ENCODE data around the gene MICALL1.
A peak's percentile ranks its signal among the peaks of the same experiment; 100 is the strongest.

MICALL1 gene

DNA sequence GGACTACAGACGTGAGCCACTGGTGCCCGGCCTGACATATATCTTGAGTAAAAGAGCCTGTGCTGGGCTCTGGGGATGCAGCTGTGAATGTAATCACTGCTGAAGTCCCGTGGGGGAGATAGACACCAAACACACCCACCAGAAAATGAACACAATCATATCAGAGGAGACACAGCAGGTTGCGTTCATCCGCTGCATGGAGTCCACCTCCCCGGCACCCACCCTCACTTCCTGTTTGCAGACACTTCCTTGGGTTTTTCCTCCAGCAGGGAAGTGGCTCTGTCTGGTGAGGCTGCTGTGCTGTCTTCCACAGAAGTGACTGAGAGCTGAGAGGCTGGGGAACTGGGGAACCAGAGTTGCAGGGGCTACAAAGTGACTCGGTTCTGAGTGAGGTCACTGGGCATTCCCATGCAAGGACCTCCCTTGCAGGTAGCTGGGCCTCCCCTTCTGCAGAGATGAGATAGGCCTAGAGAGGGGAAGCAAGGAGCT, 7.2 kb downstream of the MICALL1 start:
- intact Hi-C loops (cut with micrococcal nuclease) = no loop called here
- Mint-ChIP-seq H3K9me3 (no peaks in the 10 kb centered on the region), H3K27me3 (no peaks in the 10 kb centered on the region), H3K4me1 (ENCODE audit: low read depth) (peaks cover 6% of the 10 kb centered on the region), H3K36me3 (ENCODE audit: low read depth) (peaks cover 42% of the 10 kb centered on the region), H3K4me3 (no peak overlapping the region), H3K27ac (no peak overlapping the region)

DNA sequence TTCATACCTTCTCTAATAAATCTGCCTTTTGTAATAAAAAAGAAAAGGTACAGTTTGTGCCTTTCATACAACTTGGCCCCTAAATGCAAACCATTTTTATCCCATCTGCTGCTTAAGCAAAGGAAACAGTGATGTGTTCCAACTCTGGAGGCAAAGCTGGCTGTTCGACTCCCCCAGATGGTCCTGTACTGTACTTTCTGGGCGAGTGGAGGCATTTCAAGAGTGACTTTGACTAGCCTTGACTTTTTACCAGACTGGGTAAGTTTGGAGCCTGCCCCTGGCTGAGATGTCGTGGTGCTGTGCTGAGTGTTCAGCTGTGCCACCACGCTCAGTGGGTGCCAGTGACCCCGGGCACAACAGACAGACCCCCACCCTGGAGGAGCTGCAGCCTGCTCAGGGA, 10.2 kb downstream of the MICALL1 start:
- H3K27me3 Mint-ChIP-seq = no peaks in the 10 kb centered on the region
- no peak overlapping the region for H3K27ac Mint-ChIP-seq
- H3K9me3 Mint-ChIP-seq = no peaks in the 10 kb centered on the region
- H3K4me1 Mint-ChIP-seq (ENCODE audit: low read depth) = peaks cover 15% of the 10 kb centered on the region
- peaks cover 50% of the 10 kb centered on the region for H3K36me3 Mint-ChIP-seq (ENCODE audit: low read depth)
- H3K4me3 Mint-ChIP-seq = no peak overlapping the region
- intact Hi-C loops (cut with micrococcal nuclease) = no loop called here

DNA sequence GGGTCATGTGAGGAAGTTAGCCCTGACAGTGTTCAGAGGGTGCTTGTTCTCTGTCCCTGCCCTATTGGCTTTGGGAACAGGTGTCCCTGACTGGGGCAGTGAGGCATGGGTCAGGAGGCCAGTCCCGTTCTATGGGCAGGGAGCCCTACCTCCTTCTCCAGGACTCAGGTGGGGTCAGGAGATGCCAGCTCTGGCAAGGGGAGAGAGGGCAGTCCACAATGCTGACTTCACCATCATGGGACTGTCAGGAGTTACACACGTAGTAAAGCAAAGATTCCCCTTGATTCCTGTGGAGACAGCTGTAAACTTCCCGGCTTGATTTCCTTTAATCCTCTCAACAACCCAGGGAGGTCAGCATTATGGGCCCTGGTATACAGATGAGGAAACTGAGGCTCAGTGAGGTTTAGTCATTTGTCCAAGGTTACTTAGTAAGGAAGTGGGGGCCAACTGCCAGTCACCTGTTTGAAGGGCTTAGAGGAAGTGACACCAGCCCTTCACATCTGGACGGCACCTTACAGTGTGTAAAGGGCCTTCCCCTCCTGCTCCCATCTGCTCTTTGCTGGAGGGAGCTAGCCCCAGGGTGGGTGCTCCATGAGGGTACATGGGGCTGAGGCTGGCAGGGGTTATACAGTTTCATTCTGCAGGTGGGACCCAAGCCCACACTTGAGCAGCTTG, 11.9 kb downstream of the MICALL1 start:
- Mint-ChIP-seq H3K9me3 (no peaks in the 10 kb centered on the region), H3K36me3 (ENCODE audit: low read depth) (peaks cover 43% of the 10 kb centered on the region), H3K4me1 (ENCODE audit: low read depth) (peaks cover 15% of the 10 kb centered on the region), H3K27me3 (no peaks in the 10 kb centered on the region), H3K27ac (no peak overlapping the region), H3K4me3 (no peak overlapping the region)
- intact Hi-C loops (cut with micrococcal nuclease) = no loop called here

DNA sequence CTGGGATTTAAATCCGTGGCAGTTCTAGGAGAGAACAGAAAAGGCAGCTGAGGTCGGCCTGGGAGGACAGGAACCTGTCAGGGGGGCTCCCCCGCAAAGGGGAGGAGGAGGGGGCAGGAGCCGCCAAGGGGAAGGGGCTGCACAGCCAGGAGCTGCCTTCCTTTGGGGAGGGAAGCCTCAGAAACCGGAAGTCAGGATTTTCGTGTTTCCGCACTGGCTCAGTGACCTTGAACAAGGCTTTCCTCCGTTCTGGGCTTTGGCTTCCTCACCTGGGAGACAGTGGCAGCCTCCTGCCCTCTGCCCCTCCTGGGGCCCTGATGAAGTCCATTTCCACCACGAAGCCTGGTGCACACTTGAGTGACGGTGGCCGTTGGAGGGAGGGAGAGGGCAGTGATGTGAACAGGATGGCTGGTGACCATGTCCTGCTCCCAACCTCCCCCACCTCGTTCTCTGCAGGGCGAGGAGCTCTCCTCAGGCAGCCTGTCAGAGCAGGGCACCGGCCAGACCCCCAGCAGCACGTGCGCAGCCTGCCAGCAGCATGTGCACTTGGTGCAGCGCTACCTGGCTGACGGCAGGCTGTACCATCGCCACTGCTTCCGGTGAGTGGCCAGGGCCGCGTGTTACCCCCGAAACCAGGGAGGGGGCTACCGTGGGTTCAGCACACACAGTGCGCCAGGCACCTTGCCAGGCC, 12.6 kb downstream of the MICALL1 start:
- no peak overlapping the region for H3K4me3 Mint-ChIP-seq
- H3K9me3 Mint-ChIP-seq = no peaks in the 10 kb centered on the region
- peaks cover 9% of the 10 kb centered on the region for H3K4me1 Mint-ChIP-seq (ENCODE audit: low read depth)
- intact Hi-C loops (cut with micrococcal nuclease) = no loop called here
- no peak overlapping the region for H3K27ac Mint-ChIP-seq
- H3K27me3 Mint-ChIP-seq = no peaks in the 10 kb centered on the region
- peaks cover 44% of the 10 kb centered on the region for H3K36me3 Mint-ChIP-seq (ENCODE audit: low read depth)

DNA sequence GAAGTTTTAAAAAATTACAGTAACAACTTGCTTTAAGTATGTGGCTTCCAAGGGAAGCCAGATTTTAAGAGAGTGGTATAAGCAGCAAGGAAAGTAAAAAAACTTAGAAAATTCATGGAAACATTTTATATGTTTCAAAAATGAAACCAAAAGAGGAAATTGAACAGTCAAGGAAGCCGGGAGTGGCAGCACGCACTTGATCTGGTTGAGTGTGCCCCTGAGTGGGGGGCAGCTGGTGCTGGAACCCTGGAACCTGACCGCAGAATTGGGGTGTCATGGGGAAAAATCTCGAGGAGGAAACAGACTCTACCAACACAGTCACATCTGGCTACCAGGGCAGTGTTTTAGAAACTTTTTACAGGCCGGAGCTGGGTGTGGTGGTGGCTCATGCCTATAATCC, 14.0 kb downstream of the MICALL1 start:
- no peaks in the 10 kb centered on the region for H3K9me3 Mint-ChIP-seq
- peak overlapping the region; percentile 98 for H3K27ac Mint-ChIP-seq
- intact Hi-C loops (cut with micrococcal nuclease) = no loop called here
- H3K27me3 Mint-ChIP-seq = no peaks in the 10 kb centered on the region
- peaks cover 58% of the 10 kb centered on the region for H3K36me3 Mint-ChIP-seq (ENCODE audit: low read depth)
- peak overlapping the region; percentile 75 for H3K4me3 Mint-ChIP-seq
- H3K4me1 Mint-ChIP-seq (ENCODE audit: low read depth) = peaks cover 9% of the 10 kb centered on the region

DNA sequence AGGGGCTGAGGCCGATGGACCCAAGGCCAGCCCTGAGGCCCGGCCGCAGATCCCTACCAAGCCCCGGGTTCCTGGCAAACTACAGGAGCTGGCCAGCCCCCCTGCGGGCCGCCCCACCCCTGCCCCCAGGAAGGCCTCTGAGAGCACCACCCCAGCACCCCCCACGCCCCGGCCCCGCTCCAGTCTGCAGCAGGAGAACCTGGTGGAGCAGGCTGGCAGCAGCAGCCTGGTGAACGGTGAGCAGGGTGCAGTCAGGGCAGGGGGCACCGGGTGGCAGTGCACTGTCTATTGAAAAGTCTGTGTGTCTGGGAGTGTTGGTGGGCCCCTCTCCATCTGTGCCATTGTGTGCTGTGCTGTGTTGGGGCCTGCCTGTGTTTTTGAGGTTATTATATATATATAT, 16.1 kb downstream of the MICALL1 start:
- Mint-ChIP-seq H3K36me3 (ENCODE audit: low read depth) (peaks cover 68% of the 10 kb centered on the region), H3K27ac (no peak overlapping the region), H3K4me3 (no peak overlapping the region), H3K9me3 (no peaks in the 10 kb centered on the region), H3K27me3 (no peaks in the 10 kb centered on the region), H3K4me1 (ENCODE audit: low read depth) (peaks cover 9% of the 10 kb centered on the region)
- intact Hi-C loops (cut with micrococcal nuclease) = no loop called here

DNA sequence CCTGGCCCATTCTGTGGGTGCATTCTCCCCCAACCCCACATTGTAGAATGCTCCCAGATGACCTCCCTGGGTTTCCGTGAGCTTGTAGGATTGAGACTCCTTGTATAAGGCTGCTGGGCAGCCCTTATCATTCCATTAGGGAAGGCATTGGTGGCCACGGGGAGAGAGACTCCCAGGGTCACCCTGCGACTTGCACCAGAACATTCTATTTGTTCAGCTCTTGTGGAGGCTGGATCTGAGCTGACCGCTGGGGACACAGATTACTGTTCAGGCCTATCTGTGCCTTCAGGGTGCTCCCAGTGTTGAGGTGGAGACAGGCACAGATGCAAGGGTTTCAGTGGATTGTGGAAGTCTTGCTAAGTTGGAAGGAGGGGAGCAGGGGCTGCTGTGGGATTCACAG, 17.8 kb downstream of the MICALL1 start:
- Mint-ChIP-seq H3K4me3 (no peak overlapping the region), H3K9me3 (no peaks in the 10 kb centered on the region), H3K4me1 (ENCODE audit: low read depth) (peaks cover 9% of the 10 kb centered on the region), H3K36me3 (ENCODE audit: low read depth) (peaks cover 71% of the 10 kb centered on the region), H3K27ac (no peak overlapping the region), H3K27me3 (no peaks in the 10 kb centered on the region)
- intact Hi-C loops (cut with micrococcal nuclease) = no loop called here

DNA sequence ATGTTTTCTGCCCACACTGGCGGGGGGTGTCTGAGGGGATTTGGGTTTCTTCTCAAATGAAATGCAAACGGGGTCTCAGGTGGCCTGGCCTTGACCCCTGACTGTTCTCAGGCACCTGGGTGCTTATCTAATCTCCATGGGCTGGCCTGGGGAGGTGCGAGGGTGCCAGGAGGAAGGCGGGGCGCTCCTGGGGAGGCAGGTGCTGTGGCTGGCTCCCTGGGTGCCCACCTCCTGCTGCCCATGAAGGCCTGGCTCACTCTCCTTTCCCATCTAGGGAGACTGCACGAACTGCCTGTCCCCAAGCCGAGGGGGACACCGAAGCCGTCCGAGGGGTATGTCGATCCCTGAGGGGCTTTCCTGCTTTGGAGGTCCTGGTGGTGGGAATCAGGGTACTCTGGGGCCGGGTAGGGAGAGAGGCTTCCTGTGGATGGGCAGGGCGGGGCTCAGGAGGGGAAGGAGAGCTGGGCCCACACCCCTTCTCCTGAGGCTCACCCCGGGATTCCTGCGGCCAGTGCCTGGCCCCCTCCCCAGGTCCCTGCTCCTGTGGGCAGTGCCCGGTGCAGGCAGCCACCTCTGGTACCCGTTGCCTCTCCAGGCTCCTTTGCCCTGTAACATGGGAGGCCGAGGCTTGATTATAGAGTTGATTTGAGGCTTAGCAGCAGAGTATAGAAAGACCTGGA, 18.4 kb downstream of the MICALL1 start:
- H3K36me3 Mint-ChIP-seq (ENCODE audit: low read depth) = peaks cover 77% of the 10 kb centered on the region
- intact Hi-C loops (cut with micrococcal nuclease) = no loop called here
- no peak overlapping the region for H3K4me3 Mint-ChIP-seq
- H3K27me3 Mint-ChIP-seq = no peaks in the 10 kb centered on the region
- H3K4me1 Mint-ChIP-seq (ENCODE audit: low read depth) = peaks cover 9% of the 10 kb centered on the region
- no peak overlapping the region for H3K27ac Mint-ChIP-seq
- H3K9me3 Mint-ChIP-seq = no peaks in the 10 kb centered on the region

DNA sequence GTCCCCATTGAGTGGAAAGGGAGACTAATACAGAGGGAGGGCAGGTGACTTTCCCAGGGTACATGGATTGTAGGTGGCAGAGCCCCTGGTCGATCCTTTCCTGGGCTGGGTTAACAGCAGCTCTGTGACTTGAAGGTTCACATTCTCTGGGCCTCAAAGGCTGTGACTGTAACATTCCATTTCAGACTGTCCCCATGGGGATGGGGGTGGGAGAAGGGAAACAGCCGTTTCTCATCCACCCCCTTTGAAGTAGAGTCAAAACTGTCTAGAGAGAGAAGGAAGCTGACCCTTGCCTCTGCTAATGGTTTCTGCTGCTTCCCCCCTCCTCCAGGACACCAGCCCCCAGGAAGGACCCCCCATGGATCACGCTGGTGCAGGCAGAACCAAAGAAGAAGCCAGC, 19.2 kb downstream of the MICALL1 start:
- Mint-ChIP-seq H3K27ac (no peak overlapping the region), H3K9me3 (no peaks in the 10 kb centered on the region), H3K27me3 (no peaks in the 10 kb centered on the region), H3K4me1 (ENCODE audit: low read depth) (peaks cover under 1% of the 10 kb centered on the region), H3K4me3 (no peak overlapping the region), H3K36me3 (ENCODE audit: low read depth) (peaks cover 81% of the 10 kb centered on the region)
- intact Hi-C loops (cut with micrococcal nuclease) = no loop called here

DNA sequence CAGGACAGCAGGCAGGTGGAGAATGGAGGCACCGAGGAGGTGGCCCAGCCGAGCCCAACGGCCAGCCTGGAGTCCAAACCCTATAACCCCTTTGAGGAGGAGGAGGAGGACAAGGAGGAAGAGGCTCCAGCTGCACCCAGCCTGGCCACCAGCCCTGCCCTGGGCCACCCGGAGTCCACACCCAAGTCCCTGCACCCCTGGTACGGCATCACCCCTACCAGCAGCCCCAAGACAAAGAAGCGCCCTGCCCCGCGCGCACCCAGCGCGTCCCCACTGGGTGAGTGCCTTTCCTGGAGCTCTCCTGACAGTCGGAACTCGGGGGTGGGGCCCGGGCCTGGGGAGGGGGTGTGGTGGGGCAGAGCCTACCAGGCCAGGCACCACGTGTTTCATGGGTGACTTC, 19.7 kb downstream of the MICALL1 start:
- no peaks in the 10 kb centered on the region for H3K27me3 Mint-ChIP-seq
- H3K4me1 Mint-ChIP-seq (ENCODE audit: low read depth) = no peaks in the 10 kb centered on the region
- H3K36me3 Mint-ChIP-seq (ENCODE audit: low read depth) = peaks cover 81% of the 10 kb centered on the region
- intact Hi-C loops (cut with micrococcal nuclease) = no loop called here
- H3K4me3 Mint-ChIP-seq = no peak overlapping the region
- H3K9me3 Mint-ChIP-seq = no peaks in the 10 kb centered on the region
- H3K27ac Mint-ChIP-seq = no peak overlapping the region

DNA sequence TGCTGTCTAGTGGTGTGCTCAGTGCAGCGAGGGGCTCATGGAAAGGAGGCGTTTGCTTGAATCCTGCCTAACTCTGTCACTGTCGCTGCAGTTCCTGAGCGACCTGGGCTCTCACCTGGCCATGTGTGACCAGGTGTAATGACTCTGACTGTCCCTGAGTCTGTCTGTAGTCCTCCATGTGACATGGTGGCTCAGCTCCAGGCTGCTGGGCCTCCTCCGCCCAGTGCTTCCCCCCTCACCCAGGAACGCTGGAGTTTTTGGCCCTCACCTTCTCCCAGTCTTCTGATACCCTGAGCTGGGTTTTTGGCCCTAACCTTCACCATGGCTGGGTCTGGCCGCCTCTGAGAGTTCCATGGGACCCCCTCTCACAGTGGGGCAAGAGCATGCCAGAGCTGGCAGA, 20.3 kb downstream of the MICALL1 start:
- intact Hi-C loops (cut with micrococcal nuclease) = no loop called here
- Mint-ChIP-seq H3K4me1 (ENCODE audit: low read depth) (no peaks in the 10 kb centered on the region), H3K9me3 (no peaks in the 10 kb centered on the region), H3K27ac (no peak overlapping the region), H3K4me3 (no peak overlapping the region), H3K27me3 (no peaks in the 10 kb centered on the region), H3K36me3 (ENCODE audit: low read depth) (peaks cover 80% of the 10 kb centered on the region)

DNA sequence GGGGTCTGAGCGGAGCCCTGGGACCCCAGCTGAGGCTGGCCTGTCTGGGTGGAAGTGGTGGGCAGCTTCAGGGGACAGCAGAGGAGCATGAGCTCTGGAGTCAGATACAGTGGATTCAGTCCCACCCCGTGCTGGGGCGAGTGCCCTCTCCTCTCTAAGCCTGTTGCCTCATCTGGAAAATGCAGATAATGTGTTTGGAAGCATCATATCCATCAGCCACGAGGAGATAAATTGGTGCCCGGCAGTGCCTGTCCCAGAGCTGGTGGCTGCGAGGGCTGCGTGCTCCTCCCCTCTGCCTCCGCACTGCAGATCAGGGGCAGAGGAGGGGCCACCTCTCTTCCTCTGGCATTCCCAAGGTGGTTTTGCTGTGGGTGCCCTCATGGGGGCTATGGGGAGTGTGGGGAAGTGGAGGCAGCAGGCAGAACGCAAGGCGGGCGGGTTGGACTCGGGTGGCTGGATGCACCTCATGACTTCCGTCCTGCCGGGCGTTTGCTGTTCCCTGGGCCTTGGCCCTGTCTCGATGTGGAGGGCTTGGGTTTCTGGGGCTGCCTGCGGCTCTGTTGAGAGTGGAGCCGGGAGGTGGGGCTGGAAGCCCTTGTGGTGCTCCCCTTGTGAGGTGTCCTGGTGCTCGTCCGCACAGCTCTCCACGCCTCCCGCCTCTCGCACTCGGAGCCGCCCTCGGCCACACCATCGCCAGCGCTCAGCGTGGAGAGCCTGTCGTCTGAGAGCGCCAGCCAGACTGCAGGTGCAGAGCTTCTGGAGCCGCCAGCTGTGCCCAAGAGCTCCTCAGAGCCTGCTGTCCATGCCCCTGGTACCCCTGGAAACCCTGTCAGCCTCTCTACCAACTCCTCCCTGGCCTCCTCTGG, 20.9 kb downstream of the MICALL1 start:
- no peaks in the 10 kb centered on the region for H3K27me3 Mint-ChIP-seq
- H3K27ac Mint-ChIP-seq = no peak overlapping the region
- intact Hi-C loops (cut with micrococcal nuclease) = no loop called here
- no peaks in the 10 kb centered on the region for H3K9me3 Mint-ChIP-seq
- H3K4me1 Mint-ChIP-seq (ENCODE audit: low read depth) = no peaks in the 10 kb centered on the region
- H3K4me3 Mint-ChIP-seq = no peak overlapping the region
- H3K36me3 Mint-ChIP-seq (ENCODE audit: low read depth) = peaks cover 81% of the 10 kb centered on the region

DNA sequence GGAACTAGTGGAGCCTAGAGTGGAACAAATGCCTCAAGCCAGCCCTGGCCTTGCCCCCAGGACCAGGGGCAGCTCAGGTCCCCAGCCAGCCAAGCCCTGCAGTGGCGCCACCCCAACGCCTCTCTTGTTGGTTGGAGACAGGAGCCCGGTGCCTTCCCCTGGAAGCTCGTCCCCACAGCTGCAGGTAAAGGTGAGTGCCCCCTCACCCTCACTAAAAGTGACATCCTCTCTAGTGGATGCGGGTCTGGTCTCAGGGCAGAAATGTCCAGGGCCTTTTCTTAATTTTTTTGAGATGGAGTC, 21.5 kb downstream of the MICALL1 start:
- Mint-ChIP-seq H3K27ac (no peak overlapping the region), H3K9me3 (no peaks in the 10 kb centered on the region), H3K4me3 (no peak overlapping the region), H3K27me3 (no peaks in the 10 kb centered on the region), H3K4me1 (ENCODE audit: low read depth) (no peaks in the 10 kb centered on the region), H3K36me3 (ENCODE audit: low read depth) (peaks cover 87% of the 10 kb centered on the region)
- intact Hi-C loops (cut with micrococcal nuclease) = no loop called here

DNA sequence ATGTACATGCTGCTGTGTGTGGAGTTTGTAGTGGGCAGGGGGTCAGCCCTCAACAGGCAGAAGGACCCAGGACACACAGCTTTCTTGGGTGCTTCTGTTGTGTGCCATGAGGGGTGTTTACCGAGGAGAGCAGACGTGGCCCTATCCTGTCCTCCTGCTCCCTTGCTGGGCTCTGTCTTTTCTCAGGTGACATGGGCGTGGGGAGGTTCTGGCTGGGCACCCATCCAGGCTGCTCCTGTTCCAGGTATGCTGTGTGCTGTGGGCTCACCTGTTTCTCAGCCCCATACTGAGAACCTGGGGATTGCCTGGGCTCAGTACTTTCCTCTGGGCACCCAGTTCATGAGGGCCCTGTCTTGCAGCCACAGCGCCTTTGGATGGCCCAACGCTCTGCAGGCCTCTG, 23.3 kb downstream of the MICALL1 start:
- Mint-ChIP-seq H3K4me3 (no peak overlapping the region), H3K9me3 (no peaks in the 10 kb centered on the region), H3K27me3 (no peaks in the 10 kb centered on the region), H3K36me3 (ENCODE audit: low read depth) (peaks cover 78% of the 10 kb centered on the region), H3K4me1 (ENCODE audit: low read depth) (peaks cover 16% of the 10 kb centered on the region), H3K27ac (no peak overlapping the region)
- intact Hi-C loops (cut with micrococcal nuclease) = no loop called here

Data from dendritic cell treated with granulocyte-macrophage colony-stimulating factor and Interleukin-4, amounts not matched to agents 40 ng/mL and 50 ng/mL, for 4 days (primary cell).